Measurements from ENCODE around the gene CKAP2L. TPM values are rescaled to one million over a fixed set of nuclear protein-coding genes. Genes with fewer than 3 reads are reported as not detected.

The CKAP2L gene
- total RNA-seq, 4 donors from 2014 or later = 0.13 to 0.29 (median 0.22) TPM; not detected in 1

- H3K27ac ChIP-seq = peak overlapping the region; percentile 51 to 68 (median 58)
- intact Hi-C loops (cut with DNase I) = loop anchor here (10.0 kb wide), 1 partner anchor 204 kb away; no protein-coding TSS in a partner anchor
- no peaks in the 10 kb centered on the region for H3K36me3 ChIP-seq
- H3K4me3 ChIP-seq (replicated peaks in 1 of 3) = no peak overlapping the region
- WGBS, 2 donors = 80 to 82% methylated on average over 7 of the region's 7 CpGs
- no peak for DNase-seq
- TF ChIP-seq, protein P1, sequence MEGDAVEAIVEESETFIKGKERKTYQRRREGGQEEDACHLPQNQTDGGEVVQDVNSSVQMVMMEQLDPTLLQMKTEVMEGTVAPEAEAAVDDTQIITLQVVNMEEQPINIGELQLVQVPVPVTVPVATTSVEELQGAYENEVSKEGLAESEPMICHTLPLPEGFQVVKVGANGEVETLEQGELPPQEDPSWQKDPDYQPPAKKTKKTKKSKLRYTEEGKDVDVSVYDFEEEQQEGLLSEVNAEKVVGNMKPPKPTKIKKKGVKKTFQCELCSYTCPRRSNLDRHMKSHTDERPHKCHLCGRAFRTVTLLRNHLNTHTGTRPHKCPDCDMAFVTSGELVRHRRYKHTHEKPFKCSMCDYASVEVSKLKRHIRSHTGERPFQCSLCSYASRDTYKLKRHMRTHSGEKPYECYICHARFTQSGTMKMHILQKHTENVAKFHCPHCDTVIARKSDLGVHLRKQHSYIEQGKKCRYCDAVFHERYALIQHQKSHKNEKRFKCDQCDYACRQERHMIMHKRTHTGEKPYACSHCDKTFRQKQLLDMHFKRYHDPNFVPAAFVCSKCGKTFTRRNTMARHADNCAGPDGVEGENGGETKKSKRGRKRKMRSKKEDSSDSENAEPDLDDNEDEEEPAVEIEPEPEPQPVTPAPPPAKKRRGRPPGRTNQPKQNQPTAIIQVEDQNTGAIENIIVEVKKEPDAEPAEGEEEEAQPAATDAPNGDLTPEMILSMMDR (IDR thresholded peaks at IDR 0.05) = no peak
- no peak for TF ChIP-seq POLR2A (IDR thresholded peaks at IDR 0.05)
- no peaks in the 10 kb centered on the region for H3K9me3 ChIP-seq
- H3K27me3 ChIP-seq = no peaks in the 10 kb centered on the region
- peaks cover 9 to 16% of the 10 kb centered on the region in 2 donors for H3K4me1 ChIP-seq
Measured at GRCh38 chr2:112740527-112740926, 23.9 kb downstream of the CKAP2L start.

DNA sequence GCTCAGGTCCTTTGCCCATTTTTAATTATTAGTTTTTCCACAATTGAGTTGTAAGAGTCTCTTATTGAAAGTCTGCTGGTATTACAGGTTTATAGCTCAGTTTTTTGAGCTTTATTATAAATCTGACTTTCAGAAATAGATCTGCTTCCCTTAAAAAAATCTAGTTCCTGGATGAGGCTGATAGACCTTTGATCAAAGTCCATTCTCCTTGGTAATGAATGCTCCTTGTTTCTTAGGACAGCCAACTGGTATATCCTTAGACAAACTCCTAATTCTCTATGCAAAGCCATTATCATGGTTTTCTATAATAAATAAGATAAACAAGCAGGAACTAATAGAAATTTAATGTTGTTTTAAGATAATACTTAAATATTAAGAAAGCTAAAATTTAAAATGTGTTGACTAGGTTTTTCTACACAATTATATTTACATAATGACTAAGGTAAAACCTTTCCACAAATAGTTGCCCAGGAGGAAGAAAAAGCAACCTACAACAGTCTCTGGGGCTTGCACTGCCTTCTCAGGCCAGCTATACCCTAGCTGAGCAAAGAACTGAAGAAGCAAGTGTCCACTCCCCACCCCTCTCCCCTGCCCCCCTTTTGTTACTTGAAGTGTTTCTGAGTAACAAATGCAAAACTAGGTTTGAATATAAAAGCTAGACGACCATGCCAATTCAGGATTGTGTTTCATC lies 26.7 kb downstream of the CKAP2L start:
- DNase-seq = no peak
- no peaks in the 10 kb centered on the region for H3K36me3 ChIP-seq
- H3K27ac ChIP-seq = no peak overlapping the region
- H3K4me3 ChIP-seq (replicated peaks in 1 of 3) = no peak overlapping the region
- intact Hi-C loops (cut with DNase I) = no loop called here
- WGBS, 2 donors = 54 to 68% methylated on average over 1 of the region's 1 CpG
- H3K9me3 ChIP-seq = no peaks in the 10 kb centered on the region
- H3K27me3 ChIP-seq = no peaks in the 10 kb centered on the region
- TF ChIP-seq POLR2A (IDR thresholded peaks at IDR 0.05) = no peak
- TF ChIP-seq, protein P1 (IDR thresholded peaks at IDR 0.05) = no peak
- H3K4me1 ChIP-seq = peaks cover 13 to 27% of the 10 kb centered on the region in 2 donors

- peaks cover 23 to 29% of the 10 kb centered on the region in 2 donors for H3K4me1 ChIP-seq
- TF ChIP-seq, protein P1 (IDR thresholded peaks at IDR 0.05) = no peak
- TF ChIP-seq POLR2A (IDR thresholded peaks at IDR 0.05) = no peak
- WGBS, 2 donors = 65 to 77% methylated on average over 1 of the region's 1 CpG
- H3K27me3 ChIP-seq = no peaks in the 10 kb centered on the region
- H3K4me3 ChIP-seq (replicated peaks in 1 of 3) = no peak overlapping the region
- intact Hi-C loops (cut with DNase I) = no loop called here
- no peaks in the 10 kb centered on the region for H3K9me3 ChIP-seq
- H3K27ac ChIP-seq = peak overlapping the region in 2 of 3 donors; percentile 83 to 98
- no peaks in the 10 kb centered on the region for H3K36me3 ChIP-seq
- no peak for DNase-seq
Measured at GRCh38 chr2:112733871-112734270, 30.5 kb downstream of the CKAP2L start.

- intact Hi-C loops (cut with DNase I) = no loop called here
- Histone ChIP-seq H3K27ac (peak overlapping the region; percentile 83 to 98 (median 86)), H3K4me3 (replicated peaks in 1 of 3) (no peak overlapping the region), H3K36me3 (no peaks in the 10 kb centered on the region), H3K27me3 (no peaks in the 10 kb centered on the region), H3K9me3 (no peaks in the 10 kb centered on the region), H3K4me1 (peaks cover 23 to 33% of the 10 kb centered on the region in 2 donors)
- no peak for TF ChIP-seq POLR2A (IDR thresholded peaks at IDR 0.05)
- TF ChIP-seq, protein P1 (IDR thresholded peaks at IDR 0.05) = no peak
- DNase-seq = no peak
- WGBS, 2 donors = 70 to 78% methylated on average over 4 of the region's 4 CpGs
Measured at GRCh38 chr2:112733456-112733855, 31.0 kb downstream of the CKAP2L start.

- H3K9me3 ChIP-seq = no peaks in the 10 kb centered on the region
- H3K4me1 ChIP-seq = peaks cover 23 to 47% of the 10 kb centered on the region in 2 donors
- no peaks in the 10 kb centered on the region for H3K36me3 ChIP-seq
- 59 to 65% methylated on average over 2 of the region's 2 CpGs for WGBS, 2 donors
- no peak for DNase-seq
- intact Hi-C loops (cut with DNase I) = no loop called here
- H3K4me3 ChIP-seq (replicated peaks in 1 of 3) = no peak overlapping the region
- no peak for TF ChIP-seq POLR2A (IDR thresholded peaks at IDR 0.05)
- TF ChIP-seq, protein P1 (IDR thresholded peaks at IDR 0.05) = no peak
- H3K27ac ChIP-seq = peak overlapping the region; percentile 82 to 90 (median 83)
- H3K27me3 ChIP-seq = no peaks in the 10 kb centered on the region
Measured at GRCh38 chr2:112731479-112731878, 32.9 kb downstream of the CKAP2L start.

Measured in thyroid gland (tissue), 4 donors.